IMR-90 (cell line): ENCODE results near the gene RHBDL3. TPM values are rescaled to one million over a fixed set of nuclear protein-coding genes. Genes with fewer than 3 reads are reported as not detected.

Experiments used
- ATAC-seq: fragments of 200-7000 bp; cut with Tn5 transposase; 2 replicates; pipeline ENCODE4 v1.9.1; 2020; ENCODE audit warnings: low read depth, mild to moderate bottlenecking, moderate library complexity
- BruUV-seq: library from RNA; stranded (reverse); fragments of 400-500 nt; replicated peaks from 2 replicates; lab custom pipeline; 2021; lab: Mats Ljungman, UMichigan
- CTCF ChIA-PET: fragments of 300-600 bp; formaldehyde crosslinking; extraction: SDS; loops from one replicate; lab custom pipeline; 2021; ENCODE audit warnings: antibody characterized with exemption; lab: Yijun Ruan, JAX
- POLR2A ChIA-PET: fragments of 300-600 bp; sonication (Branson Sonifier 250); formaldehyde crosslinking; loops from one replicate; lab custom pipeline; 2022; ENCODE audit warnings: antibody characterized with exemption; ENCODE audit not compliant: unreplicated experiment; lab: Charles Lee
- DNase-seq: peaks from one replicate; pipeline ENCODE4 v3.0.0; 2013
- H2AFZ ChIP-seq: replicated peaks from 2 replicates; pipeline ENCODE3; 2013; ENCODE audit warnings: low read length, mild to moderate bottlenecking; ENCODE audit not compliant: poor library complexity
- H2AK5ac ChIP-seq: 2 replicates; pipeline ENCODE4 v1.6.1; 2013; ENCODE audit warnings: low read depth, low read length, inconsistent platforms
- H2AK9ac ChIP-seq: replicated peaks from 2 replicates; pipeline ENCODE3; 2013; ENCODE audit warnings: mild to moderate bottlenecking, low read depth, low read length, moderate library complexity; ENCODE audit not compliant: poor library complexity
- H2BK120ac ChIP-seq: 2 replicates; pipeline ENCODE4 v1.6.1; 2013; ENCODE audit warnings: low read depth, low read length, inconsistent platforms
- H2BK15ac ChIP-seq: 3 replicates; pipeline ENCODE4 v1.6.1; 2013; ENCODE audit warnings: low read depth, low read length, inconsistent platforms
- H2BK20ac ChIP-seq: 2 replicates; pipeline ENCODE4 v1.6.1; 2013; ENCODE audit warnings: low read depth, mild to moderate bottlenecking, inconsistent platforms, low read length, moderate library complexity
- H2BK5ac ChIP-seq: 2 replicates; pipeline ENCODE4 v1.6.1; 2013; ENCODE audit warnings: mild to moderate bottlenecking, low read depth, low read length, inconsistent platforms; ENCODE audit not compliant: poor library complexity, severe bottlenecking
- H3K14ac ChIP-seq: replicated peaks from 2 replicates; pipeline ENCODE4 v1.6.1; 2013; ENCODE audit warnings: low read depth, low read length, inconsistent platforms
- H3K18ac ChIP-seq: 2 replicates; pipeline ENCODE4 v1.6.1; 2013; ENCODE audit warnings: low read depth, low read length, control low read depth
- H3K23ac ChIP-seq: 2 replicates; pipeline ENCODE4 v1.6.1; 2013; ENCODE audit warnings: low read depth, low read length, inconsistent platforms
- H3K27ac ChIP-seq: 2 replicates; pipeline ENCODE4 v1.5.1; 2013; ENCODE audit warnings: mild to moderate bottlenecking, control low read depth, low read length; ENCODE audit not compliant: insufficient read depth
- H3K27me3 ChIP-seq: 2 replicates; pipeline ENCODE4 v1.6.1; 2013; ENCODE audit warnings: low read length; ENCODE audit not compliant: control insufficient read depth, insufficient read depth
- H3K36me3 ChIP-seq: 2 replicates; pipeline ENCODE4 v1.6.1; 2013; ENCODE audit warnings: low read length, mixed read lengths; ENCODE audit not compliant: control insufficient read depth, insufficient read depth
- H3K4ac ChIP-seq: 2 replicates; pipeline ENCODE4 v1.6.1; 2013; ENCODE audit warnings: low read depth, low read length, inconsistent platforms
- H3K4me1 ChIP-seq: 2 replicates; pipeline ENCODE4 v1.6.1; 2013; ENCODE audit warnings: low read length, mixed read lengths; ENCODE audit not compliant: control insufficient read depth, insufficient read depth
- H3K4me2 ChIP-seq: 2 replicates; pipeline ENCODE4 v1.6.1; 2013; ENCODE audit warnings: low read depth, mild to moderate bottlenecking, control low read depth, low read length, moderate library complexity
- H3K4me3 ChIP-seq: 2 replicates; pipeline ENCODE4 v1.5.1; 2013; ENCODE audit warnings: low read depth, mild to moderate bottlenecking, control low read depth, low read length, moderate library complexity; ENCODE audit not compliant: insufficient read depth
- H3K56ac ChIP-seq: 2 replicates; pipeline ENCODE4 v1.6.1; 2013; ENCODE audit warnings: low read length, inconsistent platforms; ENCODE audit not compliant: insufficient read depth; ENCODE audit errors: extremely low read depth
- H3K79me1 ChIP-seq, 2 experiments: 2 replicates each; pipeline ENCODE4 v1.6.1; 2013; ENCODE audit warnings: low read length in 2 of 2, inconsistent platforms in 1 of 2, low read depth in 1 of 2
- H3K9ac ChIP-seq: 2 replicates; pipeline ENCODE4 v1.6.1; 2013; ENCODE audit warnings: low read depth, low read length, control low read depth
- H3K9me1 ChIP-seq: 2 replicates; pipeline ENCODE4 v1.6.1; 2013; ENCODE audit warnings: low read length, inconsistent platforms; ENCODE audit not compliant: insufficient read depth
- H3K9me3 ChIP-seq: 2 replicates; pipeline ENCODE4 v1.6.1; 2013; ENCODE audit warnings: low read length; ENCODE audit not compliant: control insufficient read depth, insufficient read depth
- H4K20me1 ChIP-seq: 2 replicates; pipeline ENCODE4 v1.6.1; 2013; ENCODE audit warnings: low read length, inconsistent platforms; ENCODE audit not compliant: insufficient read depth
- H4K5ac ChIP-seq: 2 replicates; pipeline ENCODE4 v1.6.1; 2013; ENCODE audit warnings: mild to moderate bottlenecking, low read depth, low read length, control low read depth
- H4K8ac ChIP-seq, 2 experiments: 2 replicates each; pipeline ENCODE4 v1.6.1; 2013; ENCODE audit warnings: low read depth in 2 of 2, low read length in 2 of 2, control low read depth in 1 of 2, inconsistent platforms in 1 of 2
- H4K91ac ChIP-seq: 2 replicates; pipeline ENCODE4 v1.6.1; 2013; ENCODE audit warnings: low read depth, low read length, inconsistent platforms; ENCODE audit not compliant: insufficient read depth
- CTCF ChIP-seq: conservative IDR thresholded peaks from 2 replicates; pipeline ENCODE4 v1.5.1; 2012; ENCODE audit warnings: mild to moderate bottlenecking, low read depth, low read length, improper control_type of control experiment
- WGBS, 2 experiments: methylation state at CpG; one replicate each; pipeline versions ENCODE4 v1.1.5 to v1.1.7; 2013; ENCODE audit warnings: missing lambda C conversion rate in 2 of 2; ENCODE audit not compliant: insufficient read length in 1 of 2; ENCODE audit errors: extremely low coverage in 2 of 2; 5-methylcytosine and 5-hydroxymethylcytosine counted together
- dilution Hi-C: fragments of 300-500 bp; cut with HindIII; formaldehyde crosslinking; loops from one replicate; pipeline ENCODE4 v1.14.3; 2018; ENCODE audit warnings: low sequenced_read_pairs; ENCODE audit not compliant: unreplicated experiment
- in situ Hi-C: fragments of 300-500 bp; cut with MboI; formaldehyde crosslinking; loops from 3 replicates; pipeline ENCODE4 v1.14.3; 2019; ENCODE audit warnings: low sequenced_read_pairs, inconsistent platforms, mixed read lengths
- intact Hi-C: fragments of 100-400 bp; cut with micrococcal nuclease; formaldehyde crosslinking; loops from 2 replicates; pipeline ENCODE4 v1.10.0; 2022
- polyA plus RNA-seq, 3 experiments: library from polyadenylated mRNA; depleted of rRNA; stranded (reverse); fragments of >200 nt; gene quantifications; 2 replicates each; pipeline ENCODE4 v1.2.3, GENCODE V29; 2012; ENCODE audit warnings: low replicate concordance in 1 of 3
- total RNA-seq: library from RNA; depleted of rRNA; stranded (reverse); fragments of >200 nt; gene quantifications from 2 replicates; pipeline ENCODE4 v1.2.3, GENCODE V29; 2012
- TF ChIP-seq, protein P1 (sequence below): fragments of 150-350 bp; IDR thresholded peaks from 2 replicates; pipeline ENCODE4 v1.6.1; 2017; ENCODE audit warnings: mild to moderate bottlenecking, antibody characterized with exemption, low read length, low read depth

Gene RHBDL3
- total and polyA plus RNA-seq, 2 of the 4 experiments (the other 2 are of a cell fraction): 0.09 to 0.18 TPM

DNA sequence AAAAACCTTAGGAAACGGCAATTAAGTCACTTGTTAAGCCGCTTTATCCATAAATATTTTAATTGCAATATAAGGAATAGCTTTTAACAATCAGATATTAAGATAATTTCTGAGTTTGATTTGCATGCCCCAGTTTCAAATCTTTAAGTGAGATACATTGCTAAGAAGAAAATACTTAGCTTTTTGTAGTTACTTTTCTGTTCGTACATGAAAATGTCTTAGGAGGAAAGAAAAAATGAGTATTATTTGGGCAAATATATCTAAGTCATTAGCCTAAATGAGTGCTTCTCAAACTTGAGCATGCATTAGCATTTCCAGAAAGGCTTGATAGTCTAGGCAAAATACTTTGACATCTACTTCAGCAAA lies 90.7 kb downstream of the RHBDL3 start:
- H2BK15ac ChIP-seq: no peak overlapping the region
- intact Hi-C loops (no loop called here), dilution Hi-C loops (no loop called here), in situ Hi-C loops (no loop called here)
- H2BK120ac ChIP-seq: no peak overlapping the region
- no peak for ATAC-seq
- no peak for DNase-seq
- H3K18ac ChIP-seq: no peak overlapping the region
- no peak overlapping the region for H2AK5ac ChIP-seq
- ChIA-PET POLR2A (no interaction called here), CTCF (no interaction called here)
- peaks cover 12% of the 10 kb centered on the region; the same call in 1 of the 2 replicates for H3K9me1 ChIP-seq
- no peak overlapping the region for H3K56ac ChIP-seq
- no peak overlapping the region for H3K4me2 ChIP-seq
- no peak for TF ChIP-seq CTCF
- TF ChIP-seq, protein P1, sequence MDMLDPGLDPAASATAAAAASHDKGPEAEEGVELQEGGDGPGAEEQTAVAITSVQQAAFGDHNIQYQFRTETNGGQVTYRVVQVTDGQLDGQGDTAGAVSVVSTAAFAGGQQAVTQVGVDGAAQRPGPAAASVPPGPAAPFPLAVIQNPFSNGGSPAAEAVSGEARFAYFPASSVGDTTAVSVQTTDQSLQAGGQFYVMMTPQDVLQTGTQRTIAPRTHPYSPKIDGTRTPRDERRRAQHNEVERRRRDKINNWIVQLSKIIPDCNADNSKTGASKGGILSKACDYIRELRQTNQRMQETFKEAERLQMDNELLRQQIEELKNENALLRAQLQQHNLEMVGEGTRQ: no peak
- peaks cover 6% of the 10 kb centered on the region for H3K4me1 ChIP-seq
- no CpG with 5 or more reads among the region's 3 CpGs for WGBS, 2 experiments
- H4K20me1 ChIP-seq: peaks cover 91% of the 10 kb centered on the region
- no peak overlapping the region for H3K27ac ChIP-seq
- H4K91ac ChIP-seq: no peak overlapping the region
- no peak overlapping the region for H3K4ac ChIP-seq
- no peak overlapping the region for H3K9ac ChIP-seq
- H3K36me3 ChIP-seq: peaks cover 50% of the 10 kb centered on the region
- no peak overlapping the region for H3K4me3 ChIP-seq
- no peak overlapping the region for H3K14ac ChIP-seq
- H2AK9ac ChIP-seq: no peak overlapping the region
- H2BK20ac ChIP-seq: no peak overlapping the region
- no peak overlapping the region for H2AFZ ChIP-seq
- BruUV-seq: no TSS peak
- H4K8ac ChIP-seq: no peak overlapping the region
- H3K79me1 ChIP-seq: peaks cover 10 to 53% of the 10 kb centered on the region in 2 experiments
- H3K9me3 ChIP-seq: no peaks in the 10 kb centered on the region
- H3K23ac ChIP-seq: no peak overlapping the region
- no peak overlapping the region for H4K5ac ChIP-seq
- H3K27me3 ChIP-seq: no peaks in the 10 kb centered on the region
- no peak overlapping the region for H2BK5ac ChIP-seq
